Right lobe of liver (tissue), 4 donors: ENCODE data around the gene C10orf88.

Source experiments
- CTCF ChIP-seq, 4 donors: fragments of 200-600 bp in 3 of 4; fragments of 450-650 bp in 1 of 4; IDR thresholded peaks; one replicate each; pipeline versions ENCODE4 v1.5.1 to v1.8.0; 2016 to 2022; ENCODE audit warnings: antibody characterized with exemption in 4 of 4, mild to moderate bottlenecking in 2 of 4
- POLR2A ChIP-seq: fragments of 450-650 bp; IDR thresholded peaks from one replicate; pipeline ENCODE4 v1.6.1; 2017; ENCODE audit warnings: antibody characterized with exemption, mild to moderate bottlenecking
- donor health status: DM: no; HTN: no; CAD: no.
- donor health status: DM: no; HTN: no; CAD: no.
- donor health status: DM: no; HTN: yes; CAD: no.

DNA sequence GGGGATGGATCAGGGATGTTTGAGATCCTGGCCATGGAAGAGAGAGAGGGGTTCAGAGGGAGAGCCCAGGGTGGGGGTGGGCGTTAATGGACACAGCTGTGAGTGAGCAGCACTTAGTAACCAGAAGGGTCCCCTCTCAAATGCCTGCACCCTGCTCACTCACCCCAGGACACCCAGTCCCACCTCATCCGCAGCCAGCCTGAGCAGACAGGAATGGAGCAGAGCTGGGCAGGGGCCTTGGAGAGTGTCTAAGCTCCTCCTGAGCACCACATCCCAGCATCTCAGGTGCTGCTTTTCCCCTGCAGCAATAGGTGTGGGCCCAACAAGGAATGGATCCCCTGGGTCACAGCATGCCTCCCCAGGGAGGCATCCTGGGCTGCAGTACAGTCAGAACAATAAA lies 38.3 kb downstream of the C10orf88 start:
- no peak for TF ChIP-seq CTCF (IDR thresholded peaks at IDR 0.05)
- TF ChIP-seq POLR2A: no peak
